ENCODE results near the gene C11orf42.

DNA sequence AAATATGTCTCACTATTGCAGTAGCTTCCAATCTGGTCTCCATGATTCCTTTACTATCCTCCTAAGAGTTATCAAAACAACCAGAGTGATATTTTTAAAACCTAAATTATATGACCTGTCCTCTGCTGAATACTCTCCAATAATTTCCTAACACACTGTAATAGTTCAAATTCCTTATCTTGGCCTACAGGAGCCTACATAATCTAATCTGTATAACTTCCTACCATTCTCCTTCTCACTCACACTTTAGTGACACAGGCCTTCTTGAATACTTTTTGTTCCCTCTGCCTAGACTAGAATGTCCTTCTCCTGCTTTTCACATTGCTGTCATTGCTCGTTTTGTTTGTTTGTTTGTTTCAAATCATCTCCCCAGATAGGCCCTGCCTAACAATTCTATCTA, 19.7 kb downstream of the C11orf42 start:
- TF ChIP-seq RARB (CRISPR knock-in tag; IDR thresholded peaks at IDR 0.05) (no peak), TOX (CRISPR knock-in tag; IDR thresholded peaks at IDR 0.05; ENCODE audit: borderline replicate concordance) (no peak), CSDC2 (CRISPR knock-in tag; IDR thresholded peaks at IDR 0.05) (no peak), OSR1 (CRISPR knock-in tag; IDR thresholded peaks at IDR 0.05) (no peak), ZNF70 (CRISPR knock-in tag; IDR thresholded peaks at IDR 0.05) (no peak), ZFP30 (CRISPR knock-in tag; IDR thresholded peaks at IDR 0.05) (no peak), ZFP3 (CRISPR knock-in tag; IDR thresholded peaks at IDR 0.05) (no peak)
- TF ChIP-seq, protein P1, sequence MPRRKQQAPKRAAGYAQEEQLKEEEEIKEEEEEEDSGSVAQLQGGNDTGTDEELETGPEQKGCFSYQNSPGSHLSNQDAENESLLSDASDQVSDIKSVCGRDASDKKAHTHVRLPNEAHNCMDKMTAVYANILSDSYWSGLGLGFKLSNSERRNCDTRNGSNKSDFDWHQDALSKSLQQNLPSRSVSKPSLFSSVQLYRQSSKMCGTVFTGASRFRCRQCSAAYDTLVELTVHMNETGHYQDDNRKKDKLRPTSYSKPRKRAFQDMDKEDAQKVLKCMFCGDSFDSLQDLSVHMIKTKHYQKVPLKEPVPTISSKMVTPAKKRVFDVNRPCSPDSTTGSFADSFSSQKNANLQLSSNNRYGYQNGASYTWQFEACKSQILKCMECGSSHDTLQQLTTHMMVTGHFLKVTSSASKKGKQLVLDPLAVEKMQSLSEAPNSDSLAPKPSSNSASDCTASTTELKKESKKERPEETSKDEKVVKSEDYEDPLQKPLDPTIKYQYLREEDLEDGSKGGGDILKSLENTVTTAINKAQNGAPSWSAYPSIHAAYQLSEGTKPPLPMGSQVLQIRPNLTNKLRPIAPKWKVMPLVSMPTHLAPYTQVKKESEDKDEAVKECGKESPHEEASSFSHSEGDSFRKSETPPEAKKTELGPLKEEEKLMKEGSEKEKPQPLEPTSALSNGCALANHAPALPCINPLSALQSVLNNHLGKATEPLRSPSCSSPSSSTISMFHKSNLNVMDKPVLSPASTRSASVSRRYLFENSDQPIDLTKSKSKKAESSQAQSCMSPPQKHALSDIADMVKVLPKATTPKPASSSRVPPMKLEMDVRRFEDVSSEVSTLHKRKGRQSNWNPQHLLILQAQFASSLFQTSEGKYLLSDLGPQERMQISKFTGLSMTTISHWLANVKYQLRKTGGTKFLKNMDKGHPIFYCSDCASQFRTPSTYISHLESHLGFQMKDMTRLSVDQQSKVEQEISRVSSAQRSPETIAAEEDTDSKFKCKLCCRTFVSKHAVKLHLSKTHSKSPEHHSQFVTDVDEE (CRISPR knock-in tag; IDR thresholded peaks at IDR 0.05): no peak
- TF ChIP-seq, protein P2, sequence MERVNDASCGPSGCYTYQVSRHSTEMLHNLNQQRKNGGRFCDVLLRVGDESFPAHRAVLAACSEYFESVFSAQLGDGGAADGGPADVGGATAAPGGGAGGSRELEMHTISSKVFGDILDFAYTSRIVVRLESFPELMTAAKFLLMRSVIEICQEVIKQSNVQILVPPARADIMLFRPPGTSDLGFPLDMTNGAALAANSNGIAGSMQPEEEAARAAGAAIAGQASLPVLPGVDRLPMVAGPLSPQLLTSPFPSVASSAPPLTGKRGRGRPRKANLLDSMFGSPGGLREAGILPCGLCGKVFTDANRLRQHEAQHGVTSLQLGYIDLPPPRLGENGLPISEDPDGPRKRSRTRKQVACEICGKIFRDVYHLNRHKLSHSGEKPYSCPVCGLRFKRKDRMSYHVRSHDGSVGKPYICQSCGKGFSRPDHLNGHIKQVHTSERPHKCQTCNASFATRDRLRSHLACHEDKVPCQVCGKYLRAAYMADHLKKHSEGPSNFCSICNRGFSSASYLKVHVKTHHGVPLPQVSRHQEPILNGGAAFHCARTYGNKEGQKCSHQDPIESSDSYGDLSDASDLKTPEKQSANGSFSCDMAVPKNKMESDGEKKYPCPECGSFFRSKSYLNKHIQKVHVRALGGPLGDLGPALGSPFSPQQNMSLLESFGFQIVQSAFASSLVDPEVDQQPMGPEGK (CRISPR knock-in tag; IDR thresholded peaks at IDR 0.05; ENCODE audit: borderline replicate concordance): no peak
- TF ChIP-seq, protein P3, sequence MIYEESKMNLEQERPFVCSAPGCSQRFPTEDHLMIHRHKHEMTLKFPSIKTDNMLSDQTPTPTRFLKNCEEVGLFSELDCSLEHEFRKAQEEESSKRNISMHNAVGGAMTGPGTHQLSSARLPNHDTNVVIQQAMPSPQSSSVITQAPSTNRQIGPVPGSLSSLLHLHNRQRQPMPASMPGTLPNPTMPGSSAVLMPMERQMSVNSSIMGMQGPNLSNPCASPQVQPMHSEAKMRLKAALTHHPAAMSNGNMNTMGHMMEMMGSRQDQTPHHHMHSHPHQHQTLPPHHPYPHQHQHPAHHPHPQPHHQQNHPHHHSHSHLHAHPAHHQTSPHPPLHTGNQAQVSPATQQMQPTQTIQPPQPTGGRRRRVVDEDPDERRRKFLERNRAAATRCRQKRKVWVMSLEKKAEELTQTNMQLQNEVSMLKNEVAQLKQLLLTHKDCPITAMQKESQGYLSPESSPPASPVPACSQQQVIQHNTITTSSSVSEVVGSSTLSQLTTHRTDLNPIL (CRISPR knock-in tag; IDR thresholded peaks at IDR 0.05; ENCODE audit: low read depth): no peak
